GM23338 (cell line): Measurements from ENCODE around the gene CHRDL2. TPM values are rescaled to one million over a fixed set of nuclear protein-coding genes. Genes with fewer than 3 reads are reported as not detected.

ENCODE experiments used
- ATAC-seq: fragments of 200-7000 bp; cut with Tn5 transposase; 3 replicates; pipeline ENCODE4 v1.9.1; 2020
- DNase-seq: peaks from one replicate; pipeline ENCODE4 v3.0.0-alpha.2; 2015; ENCODE audit warnings: low spot score
- H2AFZ ChIP-seq: fragments of 200-600 bp; sonication (generic); 2 replicates; pipeline ENCODE4 v1.8.0; 2016; ENCODE audit warnings: antibody characterized with exemption, mild to moderate bottlenecking, moderate library complexity
- H3F3A ChIP-seq: fragments of 200-600 bp; sonication (generic); replicated peaks from 2 replicates; pipeline ENCODE4 v1.8.0; 2017; ENCODE audit warnings: antibody characterized with exemption, mixed run types, low read depth
- H3K27ac ChIP-seq: fragments of 200-600 bp; sonication (generic); 2 replicates; pipeline ENCODE4 v1.6.1; 2016; ENCODE audit warnings: low read depth
- H3K27me3 ChIP-seq: fragments of 200-600 bp; sonication (generic); 2 replicates; pipeline ENCODE4 v1.8.0; 2016; ENCODE audit warnings: mild to moderate bottlenecking, mixed run types, moderate library complexity; ENCODE audit not compliant: insufficient read depth
- H3K36me3 ChIP-seq: fragments of 200-600 bp; sonication (generic); 2 replicates; pipeline ENCODE4 v1.8.0; 2016; ENCODE audit warnings: mild to moderate bottlenecking; ENCODE audit not compliant: insufficient read depth
- H3K4me1 ChIP-seq: fragments of 200-600 bp; sonication (generic); 2 replicates; pipeline ENCODE4 v1.8.0; 2016; ENCODE audit warnings: mild to moderate bottlenecking, moderate library complexity; ENCODE audit not compliant: insufficient read depth
- H3K4me2 ChIP-seq: fragments of 200-600 bp; sonication (generic); 2 replicates; pipeline ENCODE4 v1.7.1; 2017; ENCODE audit warnings: mixed run types
- H3K4me3 ChIP-seq: fragments of 200-600 bp; sonication (generic); 2 replicates; pipeline ENCODE4 v1.6.1; 2016; ENCODE audit warnings: mixed run types
- H3K79me2 ChIP-seq: fragments of 200-600 bp; sonication (generic); replicated peaks from 2 replicates; pipeline ENCODE4 v1.8.0; 2017; ENCODE audit warnings: mild to moderate bottlenecking; ENCODE audit not compliant: insufficient read depth
- H3K9me2 ChIP-seq: fragments of 200-600 bp; sonication (generic); 2 replicates; pipeline ENCODE4 v1.8.0; 2017; ENCODE audit not compliant: insufficient read depth
- H4K20me1 ChIP-seq: fragments of 200-600 bp; sonication (generic); replicated peaks from 2 replicates; pipeline ENCODE4 v1.8.0; 2017; ENCODE audit warnings: mild to moderate bottlenecking; ENCODE audit not compliant: insufficient read depth
- H3K27ac Mint-ChIP-seq: 2 replicates; pipeline ENCODE4 v1.8.0; 2020; ENCODE audit warnings: inconsistent platforms, mild to moderate bottlenecking, moderate library complexity, mixed read lengths
- H3K27me3 Mint-ChIP-seq: 3 replicates; pipeline ENCODE4 v1.8.0; 2022; ENCODE audit warnings: low read depth, mild to moderate bottlenecking, moderate library complexity, mixed read lengths, inconsistent platforms; ENCODE audit not compliant: insufficient read depth, poor library complexity
- H3K36me3 Mint-ChIP-seq: 3 replicates; pipeline ENCODE4 v1.8.0; 2021; ENCODE audit warnings: low read depth, mild to moderate bottlenecking, inconsistent platforms, moderate library complexity, mixed read lengths
- H3K4me1 Mint-ChIP-seq: 3 replicates; pipeline ENCODE4 v1.8.0; 2020; ENCODE audit warnings: mild to moderate bottlenecking, inconsistent platforms, mixed read lengths
- H3K4me3 Mint-ChIP-seq: 3 replicates; pipeline ENCODE4 v1.8.0; 2021; ENCODE audit warnings: moderate library complexity, mild to moderate bottlenecking, inconsistent platforms, mixed read lengths
- H3K9me3 Mint-ChIP-seq: 3 replicates; pipeline ENCODE4 v1.8.0; 2020; ENCODE audit warnings: moderate library complexity, mild to moderate bottlenecking, inconsistent platforms, mixed read lengths
- EZH2 ChIP-seq: fragments of 200-600 bp; sonication (generic); IDR thresholded peaks from one replicate; pipeline ENCODE4 v1.8.0; 2017; ENCODE audit warnings: antibody characterized with exemption, mild to moderate bottlenecking, low read depth; ENCODE audit not compliant: unreplicated experiment
- EZH2phosphoT487 ChIP-seq: fragments of 200-600 bp; sonication (generic); IDR thresholded peaks from one replicate; pipeline ENCODE4 v1.8.1; 2018; ENCODE audit warnings: antibody characterized with exemption; ENCODE audit not compliant: unreplicated experiment
- polyA plus RNA-seq: library from polyadenylated mRNA; unstranded; fragments of >200 nt; fragmentation: Nextera tagmentation; extraction: Ambion mirVana; gene quantifications from 2 replicates; pipeline ENCODE4 v1.2.1, GENCODE V29; 2016
- total RNA-seq: library from RNA; depleted of rRNA; stranded (reverse); fragments of >200 nt; shearing (Covaris generic); gene quantifications from 2 replicates; pipeline ENCODE4 v1.2.3, GENCODE V29; 2014
- TF ChIP-seq, protein P1 (sequence below): fragments of 250-450 bp; sonication (Bioruptor Pico); IDR thresholded peaks from 2 replicates; pipeline ENCODE4 v1.5.0; 2020; ENCODE audit warnings: mild to moderate bottlenecking, moderate library complexity
- TF ChIP-seq, protein P2 (sequence below), 2 experiments: fragments of 200-600 bp in 1 of 2; sonication (generic) in 1 of 2; conservative IDR thresholded peaks; 2 replicates each; pipeline versions ENCODE4 v1.5.1 to v1.6.1; 2016 to 2017; ENCODE audit warnings: antibody characterized with exemption in 2 of 2, low read depth in 2 of 2, mild to moderate bottlenecking in 2 of 2, moderate library complexity in 1 of 2
- TF ChIP-seq, protein P3 (sequence below): IDR thresholded peaks from one replicate; pipeline ENCODE4 v1.6.1; 2018; ENCODE audit warnings: antibody characterized with exemption; ENCODE audit not compliant: unreplicated experiment

Gene CHRDL2
- total and polyA plus RNA-seq, 2 experiments from 2014 or later: 0.21 TPM; not detected in 1

DNA sequence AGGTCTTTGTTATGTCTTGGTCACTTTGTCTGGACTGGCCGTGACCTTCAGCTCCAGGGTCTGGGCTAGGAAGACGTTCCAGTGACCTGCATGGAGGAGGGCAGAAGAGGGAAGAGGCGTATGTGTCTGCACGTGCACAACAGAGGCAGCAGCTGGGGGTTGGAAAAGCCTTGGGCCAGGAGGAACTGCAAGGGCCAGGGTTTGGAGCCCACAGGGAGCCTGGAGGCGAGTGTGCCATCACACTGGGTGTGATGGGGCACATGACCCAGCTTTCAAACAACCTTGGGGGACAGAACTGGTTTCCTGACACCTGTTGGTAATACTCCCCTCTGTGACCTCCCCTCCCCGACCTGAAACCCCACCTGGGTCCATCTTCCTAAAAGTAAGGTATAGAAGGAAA is 34.7 kb downstream of the CHRDL2 start (continued):
- TF ChIP-seq, protein P1, sequence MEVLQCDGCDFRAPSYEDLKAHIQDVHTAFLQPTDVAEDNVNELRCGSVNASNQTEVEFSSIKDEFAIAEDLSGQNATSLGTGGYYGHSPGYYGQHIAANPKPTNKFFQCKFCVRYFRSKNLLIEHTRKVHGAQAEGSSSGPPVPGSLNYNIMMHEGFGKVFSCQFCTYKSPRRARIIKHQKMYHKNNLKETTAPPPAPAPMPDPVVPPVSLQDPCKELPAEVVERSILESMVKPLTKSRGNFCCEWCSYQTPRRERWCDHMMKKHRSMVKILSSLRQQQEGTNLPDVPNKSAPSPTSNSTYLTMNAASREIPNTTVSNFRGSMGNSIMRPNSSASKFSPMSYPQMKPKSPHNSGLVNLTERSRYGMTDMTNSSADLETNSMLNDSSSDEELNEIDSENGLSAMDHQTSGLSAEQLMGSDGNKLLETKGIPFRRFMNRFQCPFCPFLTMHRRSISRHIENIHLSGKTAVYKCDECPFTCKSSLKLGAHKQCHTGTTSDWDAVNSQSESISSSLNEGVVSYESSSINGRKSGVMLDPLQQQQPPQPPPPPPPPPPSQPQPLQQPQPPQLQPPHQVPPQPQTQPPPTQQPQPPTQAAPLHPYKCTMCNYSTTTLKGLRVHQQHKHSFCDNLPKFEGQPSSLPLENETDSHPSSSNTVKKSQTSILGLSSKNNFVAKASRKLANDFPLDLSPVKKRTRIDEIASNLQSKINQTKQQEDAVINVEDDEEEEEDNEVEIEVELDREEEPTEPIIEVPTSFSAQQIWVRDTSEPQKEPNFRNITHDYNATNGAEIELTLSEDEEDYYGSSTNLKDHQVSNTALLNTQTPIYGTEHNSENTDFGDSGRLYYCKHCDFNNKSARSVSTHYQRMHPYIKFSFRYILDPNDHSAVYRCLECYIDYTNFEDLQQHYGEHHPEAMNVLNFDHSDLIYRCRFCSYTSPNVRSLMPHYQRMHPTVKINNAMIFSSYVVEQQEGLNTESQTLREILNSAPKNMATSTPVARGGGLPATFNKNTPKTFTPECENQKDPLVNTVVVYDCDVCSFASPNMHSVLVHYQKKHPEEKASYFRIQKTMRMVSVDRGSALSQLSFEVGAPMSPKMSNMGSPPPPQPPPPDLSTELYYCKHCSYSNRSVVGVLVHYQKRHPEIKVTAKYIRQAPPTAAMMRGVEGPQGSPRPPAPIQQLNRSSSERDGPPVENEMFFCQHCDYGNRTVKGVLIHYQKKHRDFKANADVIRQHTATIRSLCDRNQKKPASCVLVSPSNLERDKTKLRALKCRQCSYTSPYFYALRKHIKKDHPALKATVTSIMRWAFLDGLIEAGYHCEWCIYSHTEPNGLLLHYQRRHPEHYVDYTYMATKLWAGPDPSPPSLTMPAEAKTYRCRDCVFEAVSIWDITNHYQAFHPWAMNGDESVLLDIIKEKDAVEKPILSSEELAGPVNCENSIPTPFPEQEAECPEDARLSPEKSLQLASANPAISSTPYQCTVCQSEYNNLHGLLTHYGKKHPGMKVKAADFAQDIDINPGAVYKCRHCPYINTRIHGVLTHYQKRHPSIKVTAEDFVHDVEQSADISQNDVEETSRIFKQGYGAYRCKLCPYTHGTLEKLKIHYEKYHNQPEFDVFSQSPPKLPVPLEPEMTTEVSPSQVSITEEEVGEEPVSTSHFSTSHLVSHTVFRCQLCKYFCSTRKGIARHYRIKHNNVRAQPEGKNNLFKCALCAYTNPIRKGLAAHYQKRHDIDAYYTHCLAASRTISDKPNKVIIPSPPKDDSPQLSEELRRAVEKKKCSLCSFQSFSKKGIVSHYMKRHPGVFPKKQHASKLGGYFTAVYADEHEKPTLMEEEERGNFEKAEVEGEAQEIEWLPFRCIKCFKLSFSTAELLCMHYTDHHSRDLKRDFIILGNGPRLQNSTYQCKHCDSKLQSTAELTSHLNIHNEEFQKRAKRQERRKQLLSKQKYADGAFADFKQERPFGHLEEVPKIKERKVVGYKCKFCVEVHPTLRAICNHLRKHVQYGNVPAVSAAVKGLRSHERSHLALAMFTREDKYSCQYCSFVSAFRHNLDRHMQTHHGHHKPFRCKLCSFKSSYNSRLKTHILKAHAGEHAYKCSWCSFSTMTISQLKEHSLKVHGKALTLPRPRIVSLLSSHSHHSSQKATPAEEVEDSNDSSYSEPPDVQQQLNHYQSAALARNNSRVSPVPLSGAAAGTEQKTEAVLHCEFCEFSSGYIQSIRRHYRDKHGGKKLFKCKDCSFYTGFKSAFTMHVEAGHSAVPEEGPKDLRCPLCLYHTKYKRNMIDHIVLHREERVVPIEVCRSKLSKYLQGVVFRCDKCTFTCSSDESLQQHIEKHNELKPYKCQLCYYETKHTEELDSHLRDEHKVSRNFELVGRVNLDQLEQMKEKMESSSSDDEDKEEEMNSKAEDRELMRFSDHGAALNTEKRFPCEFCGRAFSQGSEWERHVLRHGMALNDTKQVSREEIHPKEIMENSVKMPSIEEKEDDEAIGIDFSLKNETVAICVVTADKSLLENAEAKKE: no peak
- no peak for TF ChIP-seq EZH2phosphoT487

DNA sequence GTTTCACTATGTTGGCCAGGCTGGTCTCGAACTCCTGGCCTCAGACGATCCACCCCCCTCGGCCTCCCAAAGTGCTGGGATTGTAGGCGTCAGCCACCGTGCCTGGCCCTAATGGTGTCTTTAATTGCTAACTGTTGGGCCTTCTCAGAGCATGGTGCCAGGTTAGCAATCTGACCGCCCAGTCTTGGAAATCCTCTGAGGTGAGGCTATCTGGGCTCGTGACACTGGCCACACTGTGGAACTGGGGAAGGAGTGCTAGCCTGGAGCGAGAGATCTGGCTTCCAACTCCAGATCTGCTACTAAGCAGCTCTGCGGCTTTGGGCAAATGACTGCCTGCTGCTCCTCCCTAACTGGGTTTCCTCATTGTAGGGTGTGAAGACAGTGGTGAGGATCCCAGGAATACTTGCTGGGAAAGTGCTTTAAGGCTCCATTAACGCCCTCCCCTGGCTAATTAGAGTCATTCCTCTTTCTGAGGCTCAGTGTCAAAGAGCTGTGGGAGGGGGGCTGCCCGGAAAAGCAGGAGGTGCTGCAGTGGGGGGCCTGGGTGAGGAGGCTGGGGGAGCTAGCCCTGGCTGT is 35.4 kb downstream of the CHRDL2 start:
- peak; percentile 60 for DNase-seq
- ATAC-seq: peak; percentile 68
- no peak overlapping the region for H3K4me3 ChIP-seq
- no peak overlapping the region for H3K4me3 Mint-ChIP-seq
- H2AFZ ChIP-seq: no peak overlapping the region
- no peaks in the 10 kb centered on the region; the same call in 2 of the 3 replicates for H3K9me3 Mint-ChIP-seq
- no peaks in the 10 kb centered on the region for H3K36me3 Mint-ChIP-seq
- no peak overlapping the region for H3K27ac Mint-ChIP-seq
- 0 out of 2 replicates have a peak, but pooled peaks cover 4% of the 10 kb centered on the region for H3K9me2 ChIP-seq
- no peaks in the 10 kb centered on the region for H3K79me2 ChIP-seq
- H3K4me1 ChIP-seq: peaks cover 17% of the 10 kb centered on the region
- peaks cover 21% of the 10 kb centered on the region for H3K4me1 Mint-ChIP-seq
- no peaks in the 10 kb centered on the region for H3K27me3 ChIP-seq
- H4K20me1 ChIP-seq: no peaks in the 10 kb centered on the region
- no peaks in the 10 kb centered on the region for H3F3A ChIP-seq
- H3K4me2 ChIP-seq: no peak overlapping the region
- no peaks in the 10 kb centered on the region for H3K36me3 ChIP-seq
- peaks cover 17% of the 10 kb centered on the region for H3K27me3 Mint-ChIP-seq
- H3K27ac ChIP-seq: no peak overlapping the region
- TF ChIP-seq, protein P2, sequence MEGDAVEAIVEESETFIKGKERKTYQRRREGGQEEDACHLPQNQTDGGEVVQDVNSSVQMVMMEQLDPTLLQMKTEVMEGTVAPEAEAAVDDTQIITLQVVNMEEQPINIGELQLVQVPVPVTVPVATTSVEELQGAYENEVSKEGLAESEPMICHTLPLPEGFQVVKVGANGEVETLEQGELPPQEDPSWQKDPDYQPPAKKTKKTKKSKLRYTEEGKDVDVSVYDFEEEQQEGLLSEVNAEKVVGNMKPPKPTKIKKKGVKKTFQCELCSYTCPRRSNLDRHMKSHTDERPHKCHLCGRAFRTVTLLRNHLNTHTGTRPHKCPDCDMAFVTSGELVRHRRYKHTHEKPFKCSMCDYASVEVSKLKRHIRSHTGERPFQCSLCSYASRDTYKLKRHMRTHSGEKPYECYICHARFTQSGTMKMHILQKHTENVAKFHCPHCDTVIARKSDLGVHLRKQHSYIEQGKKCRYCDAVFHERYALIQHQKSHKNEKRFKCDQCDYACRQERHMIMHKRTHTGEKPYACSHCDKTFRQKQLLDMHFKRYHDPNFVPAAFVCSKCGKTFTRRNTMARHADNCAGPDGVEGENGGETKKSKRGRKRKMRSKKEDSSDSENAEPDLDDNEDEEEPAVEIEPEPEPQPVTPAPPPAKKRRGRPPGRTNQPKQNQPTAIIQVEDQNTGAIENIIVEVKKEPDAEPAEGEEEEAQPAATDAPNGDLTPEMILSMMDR (conservative IDR thresholded peaks at IDR 0.05; ENCODE audit: low read depth in 2 of 2): peak in 1 of 2 experiments; percentile 58; a peak in 3 of 4 replicates
- TF ChIP-seq EZH2: no peak
- TF ChIP-seq, protein P3, sequence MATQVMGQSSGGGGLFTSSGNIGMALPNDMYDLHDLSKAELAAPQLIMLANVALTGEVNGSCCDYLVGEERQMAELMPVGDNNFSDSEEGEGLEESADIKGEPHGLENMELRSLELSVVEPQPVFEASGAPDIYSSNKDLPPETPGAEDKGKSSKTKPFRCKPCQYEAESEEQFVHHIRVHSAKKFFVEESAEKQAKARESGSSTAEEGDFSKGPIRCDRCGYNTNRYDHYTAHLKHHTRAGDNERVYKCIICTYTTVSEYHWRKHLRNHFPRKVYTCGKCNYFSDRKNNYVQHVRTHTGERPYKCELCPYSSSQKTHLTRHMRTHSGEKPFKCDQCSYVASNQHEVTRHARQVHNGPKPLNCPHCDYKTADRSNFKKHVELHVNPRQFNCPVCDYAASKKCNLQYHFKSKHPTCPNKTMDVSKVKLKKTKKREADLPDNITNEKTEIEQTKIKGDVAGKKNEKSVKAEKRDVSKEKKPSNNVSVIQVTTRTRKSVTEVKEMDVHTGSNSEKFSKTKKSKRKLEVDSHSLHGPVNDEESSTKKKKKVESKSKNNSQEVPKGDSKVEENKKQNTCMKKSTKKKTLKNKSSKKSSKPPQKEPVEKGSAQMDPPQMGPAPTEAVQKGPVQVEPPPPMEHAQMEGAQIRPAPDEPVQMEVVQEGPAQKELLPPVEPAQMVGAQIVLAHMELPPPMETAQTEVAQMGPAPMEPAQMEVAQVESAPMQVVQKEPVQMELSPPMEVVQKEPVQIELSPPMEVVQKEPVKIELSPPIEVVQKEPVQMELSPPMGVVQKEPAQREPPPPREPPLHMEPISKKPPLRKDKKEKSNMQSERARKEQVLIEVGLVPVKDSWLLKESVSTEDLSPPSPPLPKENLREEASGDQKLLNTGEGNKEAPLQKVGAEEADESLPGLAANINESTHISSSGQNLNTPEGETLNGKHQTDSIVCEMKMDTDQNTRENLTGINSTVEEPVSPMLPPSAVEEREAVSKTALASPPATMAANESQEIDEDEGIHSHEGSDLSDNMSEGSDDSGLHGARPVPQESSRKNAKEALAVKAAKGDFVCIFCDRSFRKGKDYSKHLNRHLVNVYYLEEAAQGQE: no peak
